ENCODE measurements around the gene FAM124B.

DNA sequence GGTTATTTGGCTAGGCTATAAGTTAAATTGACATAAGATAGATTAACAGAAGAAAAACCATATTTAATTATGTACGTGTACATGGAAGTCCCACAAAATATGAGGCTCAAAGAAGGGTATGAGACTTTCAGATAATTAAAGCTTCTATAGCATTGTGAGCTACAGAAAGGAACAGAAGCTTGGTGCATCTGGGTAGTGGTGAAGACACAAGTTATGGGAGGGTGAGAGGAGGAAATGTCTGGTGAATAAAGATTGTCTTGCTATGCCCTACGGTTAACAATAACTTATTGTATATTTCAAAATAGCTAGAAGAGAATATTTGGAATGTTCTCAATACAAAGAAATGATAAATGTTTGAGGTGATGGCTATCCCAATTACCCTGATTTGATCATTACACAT is 6.8 kb upstream of the FAM124B start:
- no peak for TF ChIP-seq EZH2 (IDR thresholded peaks at IDR 0.05; ENCODE audit: borderline replicate concordance, low read length)
- TF ChIP-seq, protein P1, sequence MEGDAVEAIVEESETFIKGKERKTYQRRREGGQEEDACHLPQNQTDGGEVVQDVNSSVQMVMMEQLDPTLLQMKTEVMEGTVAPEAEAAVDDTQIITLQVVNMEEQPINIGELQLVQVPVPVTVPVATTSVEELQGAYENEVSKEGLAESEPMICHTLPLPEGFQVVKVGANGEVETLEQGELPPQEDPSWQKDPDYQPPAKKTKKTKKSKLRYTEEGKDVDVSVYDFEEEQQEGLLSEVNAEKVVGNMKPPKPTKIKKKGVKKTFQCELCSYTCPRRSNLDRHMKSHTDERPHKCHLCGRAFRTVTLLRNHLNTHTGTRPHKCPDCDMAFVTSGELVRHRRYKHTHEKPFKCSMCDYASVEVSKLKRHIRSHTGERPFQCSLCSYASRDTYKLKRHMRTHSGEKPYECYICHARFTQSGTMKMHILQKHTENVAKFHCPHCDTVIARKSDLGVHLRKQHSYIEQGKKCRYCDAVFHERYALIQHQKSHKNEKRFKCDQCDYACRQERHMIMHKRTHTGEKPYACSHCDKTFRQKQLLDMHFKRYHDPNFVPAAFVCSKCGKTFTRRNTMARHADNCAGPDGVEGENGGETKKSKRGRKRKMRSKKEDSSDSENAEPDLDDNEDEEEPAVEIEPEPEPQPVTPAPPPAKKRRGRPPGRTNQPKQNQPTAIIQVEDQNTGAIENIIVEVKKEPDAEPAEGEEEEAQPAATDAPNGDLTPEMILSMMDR (IDR thresholded peaks at IDR 0.05; ENCODE audit: low read length): no peak

Data from OCI-LY1 (cell line).